Measurements from ENCODE around the gene AGPAT3. TPM values are rescaled to one million over a fixed set of nuclear protein-coding genes. Genes with fewer than 3 reads are reported as not detected.

Gene AGPAT3
- total RNA-seq, 2 experiments from 2014 or later = 71.4 to 82.4 TPM

GRCh38 chr21:44027607-44028286, 162.7 kb downstream of the AGPAT3 start:
- H3K36me3 Mint-ChIP-seq = peaks cover 12% of the 10 kb centered on the region
- DNase-seq = no peak
- peaks cover 69% of the 10 kb centered on the region for H3K4me1 Mint-ChIP-seq (ENCODE audit: low read depth)
- CTCF ChIA-PET = no interaction called here
- H3K27me3 Mint-ChIP-seq = no peaks in the 10 kb centered on the region
- no peak overlapping the region for H3K4me3 Mint-ChIP-seq
- no peaks in the 10 kb centered on the region for H3K9me3 Mint-ChIP-seq
- POLR2A ChIA-PET = interaction anchor here (0.8 kb wide), 1 partner anchor 14 kb away, joined by 3 read pairs; no protein-coding TSS in a partner anchor
- intact Hi-C loops (cut with micrococcal nuclease) = loop anchor here (5.0 kb wide), 1 partner anchor 40 kb away; no protein-coding TSS in a partner anchor
- H3K27ac Mint-ChIP-seq = no peak overlapping the region

GRCh38 chr21:44028287-44028659, 163.2 kb downstream of the AGPAT3 start:
- no peak overlapping the region for H3K27ac Mint-ChIP-seq
- peaks cover 14% of the 10 kb centered on the region for H3K36me3 Mint-ChIP-seq
- intact Hi-C loops (cut with micrococcal nuclease) = loop anchor here (5.0 kb wide), 1 partner anchor 39 kb away; no protein-coding TSS in a partner anchor
- ChIA-PET POLR2A (interaction anchor here (0.8 kb wide), 1 partner anchor 15 kb away, joined by 3 read pairs; no protein-coding TSS in a partner anchor), CTCF (interaction anchor here (0.6 kb wide), 1 partner anchor 9 kb away, joined by 3 read pairs; no protein-coding TSS in a partner anchor)
- H3K4me1 Mint-ChIP-seq (ENCODE audit: low read depth) = peaks cover 66% of the 10 kb centered on the region
- DNase-seq = no peak
- no peak overlapping the region for H3K4me3 Mint-ChIP-seq
- H3K27me3 Mint-ChIP-seq = no peaks in the 10 kb centered on the region
- H3K9me3 Mint-ChIP-seq = no peaks in the 10 kb centered on the region

- ChIA-PET CTCF (no interaction called here), POLR2A (interaction anchor here (0.6 kb wide), 1 partner anchor 16 kb away, joined by 3 read pairs; no protein-coding TSS in a partner anchor)
- H3K4me3 Mint-ChIP-seq = no peak overlapping the region
- no peaks in the 10 kb centered on the region for H3K9me3 Mint-ChIP-seq
- peaks cover 22% of the 10 kb centered on the region for H3K36me3 Mint-ChIP-seq
- H3K4me1 Mint-ChIP-seq (ENCODE audit: low read depth) = peaks cover 54% of the 10 kb centered on the region
- DNase-seq = no peak
- no peak overlapping the region for H3K27ac Mint-ChIP-seq
- intact Hi-C loops (cut with micrococcal nuclease) = loop anchor here (5.0 kb wide), 1 partner anchor 38 kb away; no protein-coding TSS in a partner anchor
- H3K27me3 Mint-ChIP-seq = no peaks in the 10 kb centered on the region
Observed at GRCh38 chr21:44029460-44030087, 164.6 kb downstream of the AGPAT3 start.

DNA sequence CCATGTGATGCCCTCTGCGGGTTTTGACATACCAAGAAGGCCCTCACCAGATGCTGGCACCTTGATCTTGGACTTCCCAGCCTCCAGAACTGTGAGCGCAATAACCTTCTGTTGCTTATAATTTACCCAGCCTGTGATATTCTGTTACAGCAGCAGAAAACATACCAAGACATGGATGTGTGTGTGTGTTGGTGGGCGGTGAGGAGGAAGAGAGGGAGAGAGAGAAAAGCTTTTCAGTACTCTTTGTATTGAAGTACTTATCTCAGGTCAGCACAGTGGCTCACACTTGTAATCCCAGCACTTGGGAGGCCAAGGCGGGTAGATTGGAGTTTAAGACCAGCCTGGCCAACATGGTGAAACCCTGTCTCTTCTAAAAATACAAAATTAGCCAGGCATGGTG, 170.2 kb downstream of the AGPAT3 start:
- H3K4me3 Mint-ChIP-seq = no peak overlapping the region
- peaks cover 15% of the 10 kb centered on the region for H3K4me1 Mint-ChIP-seq (ENCODE audit: low read depth)
- CTCF ChIA-PET = no interaction called here
- POLR2A ChIA-PET = no interaction called here
- H3K9me3 Mint-ChIP-seq = no peaks in the 10 kb centered on the region
- peaks cover 35% of the 10 kb centered on the region for H3K36me3 Mint-ChIP-seq
- no peaks in the 10 kb centered on the region for H3K27me3 Mint-ChIP-seq
- intact Hi-C loops (cut with micrococcal nuclease) = no loop called here
- H3K27ac Mint-ChIP-seq = no peak overlapping the region
- DNase-seq = no peak

Other genes with a start within 250 kb of the AGPAT3 start
- gene HSF2BP, start 205.7 kb upstream of the AGPAT3 start, total RNA-seq = under 1 TPM; 0.50 to 0.73 TPM
- 10 to 100 TPM; 66.7 to 69.9 TPM for gene RRP1B, start 205.7 kb upstream of the AGPAT3 start, total RNA-seq
- 100 to 1,000 TPM; 126 to 131 TPM for gene PDXK, start 146.1 kb upstream of the AGPAT3 start, total RNA-seq
- gene CSTB, start 88.9 kb upstream of the AGPAT3 start, total RNA-seq = 10 to 100 TPM; 40.1 to 42.3 TPM
- 10 to 100 TPM; 42.7 to 47.8 TPM for gene RRP1, start 75.6 kb upstream of the AGPAT3 start, total RNA-seq
- 10 to 100 TPM; 46.1 to 50.5 TPM for gene TRAPPC10, start 147.1 kb downstream of the AGPAT3 start, total RNA-seq
- gene PWP2, start 242.2 kb downstream of the AGPAT3 start, total RNA-seq = 10 to 100 TPM; 38.5 to 39.8 TPM

All from activated CD4-positive, alpha-beta memory T cell treated with anti-CD3 and anti-CD28 coated beads for 36 hours (primary cell).